CD14-positive monocyte (primary cell): Measurements from ENCODE around the gene EARS2. TPM values are rescaled to one million over a fixed set of nuclear protein-coding genes. Genes with fewer than 3 reads are reported as not detected.
A peak's percentile ranks its signal among the peaks of the same experiment; 100 is the strongest.

ENCODE experiments used
- DNase-seq, 3 donors: peaks; one replicate each; pipeline ENCODE4 v3.0.0-alpha.2; 2011 to 2022
- H2AFZ ChIP-seq: 2 replicates; pipeline ENCODE4 v1.6.0; 2012; ENCODE audit warnings: mild to moderate bottlenecking, low read depth, low read length, inconsistent platforms; ENCODE audit not compliant: insufficient read depth, poor library complexity, severe bottlenecking
- H3K27ac ChIP-seq, 2 donors: 1 replicate in 1 of 2; 2 replicates in 1 of 2; pipeline ENCODE4 v1.5.1; 2012 to 2013; ENCODE audit warnings: low read length in 2 of 2, control low read depth in 1 of 2, inconsistent platforms in 1 of 2, low read depth in 1 of 2, mild to moderate bottlenecking in 1 of 2
- H3K27me3 ChIP-seq, 2 donors: one replicate each; pipeline versions ENCODE4 v1.6.0 to v1.6.1; 2011 to 2013; ENCODE audit warnings: low read length in 2 of 2; ENCODE audit not compliant: control insufficient read depth in 2 of 2, insufficient read depth in 2 of 2
- H3K36me3 ChIP-seq, 2 donors: replicated peaks in 1 of 2; 1 replicate in 1 of 2; 2 replicates in 1 of 2; pipeline versions ENCODE4 v1.5.1 to v1.6.1; 2012 to 2013; ENCODE audit warnings: low read length in 2 of 2, control low read depth in 1 of 2, inconsistent platforms in 1 of 2, mild to moderate bottlenecking in 1 of 2; ENCODE audit not compliant: insufficient read depth in 2 of 2, control insufficient read depth in 1 of 2
- H3K4me1 ChIP-seq, 2 donors: 1 replicate in 1 of 2; 2 replicates in 1 of 2; pipeline versions ENCODE4 v1.5.1 to v1.6.1; 2012 to 2013; ENCODE audit warnings: low read length in 2 of 2, control low read depth in 1 of 2, inconsistent platforms in 1 of 2, mild to moderate bottlenecking in 1 of 2, moderate library complexity in 1 of 2; ENCODE audit not compliant: insufficient read depth in 2 of 2, control insufficient read depth in 1 of 2
- H3K4me2 ChIP-seq: replicated peaks from 2 replicates; pipeline ENCODE3; 2012; ENCODE audit warnings: low read length, moderate library complexity, mild to moderate bottlenecking; ENCODE audit not compliant: poor library complexity, severe bottlenecking; ENCODE audit errors: extremely low read depth
- H3K4me3 ChIP-seq, 3 experiments: fragments of 200-600 bp in 1 of 3; sonication (generic) in 1 of 3; replicated peaks in 1 of 3; 1 replicate in 2 of 3; 2 replicates in 1 of 3; pipeline ENCODE4 v1.5.1; 2011 to 2013; ENCODE audit warnings: low read length in 3 of 3, mild to moderate bottlenecking in 3 of 3, control low read depth in 2 of 3, low read depth in 2 of 3, inconsistent platforms in 1 of 3, moderate library complexity in 1 of 3
- H3K79me2 ChIP-seq: 2 replicates; pipeline ENCODE4 v1.6.0; 2012; ENCODE audit warnings: mild to moderate bottlenecking, control low read depth, inconsistent platforms, low read length, moderate library complexity; ENCODE audit not compliant: insufficient read depth
- H3K9ac ChIP-seq: 2 replicates; pipeline ENCODE4 v1.6.0; 2017; ENCODE audit warnings: low read length, mild to moderate bottlenecking; ENCODE audit not compliant: insufficient read depth, poor library complexity, severe bottlenecking
- H3K9me3 ChIP-seq, 2 donors: replicated peaks in 1 of 2; 1 replicate in 1 of 2; 2 replicates in 1 of 2; pipeline versions ENCODE4 v1.5.1 to v1.6.1; 2012 to 2013; ENCODE audit warnings: low read length in 2 of 2, control low read depth in 1 of 2; ENCODE audit not compliant: control insufficient read depth in 1 of 2, insufficient read depth in 1 of 2
- H4K20me1 ChIP-seq: 2 replicates; pipeline ENCODE4 v1.6.0; 2012; ENCODE audit warnings: mild to moderate bottlenecking, low read length, control low read depth, moderate library complexity; ENCODE audit not compliant: insufficient read depth
- H3K27ac Mint-ChIP-seq, 7 donors: one replicate each; pipeline ENCODE4 v1.8.0; 2020; ENCODE audit warnings: mild to moderate bottlenecking in 7 of 7, mixed read lengths in 7 of 7, moderate library complexity in 6 of 7, inconsistent platforms in 2 of 7
- H3K27me3 Mint-ChIP-seq, 3 donors: one replicate each; pipeline ENCODE4 v1.8.0; 2021 to 2022; ENCODE audit warnings: low read depth in 3 of 3, mild to moderate bottlenecking in 3 of 3, mixed read lengths in 3 of 3, moderate library complexity in 3 of 3, inconsistent platforms in 1 of 3
- H3K36me3 Mint-ChIP-seq, 2 donors: one replicate each; pipeline ENCODE4 v1.8.0; 2020; ENCODE audit warnings: mixed read lengths in 2 of 2, inconsistent platforms in 1 of 2, mild to moderate bottlenecking in 1 of 2
- H3K4me1 Mint-ChIP-seq: one replicate; pipeline ENCODE4 v1.8.0; 2020; ENCODE audit warnings: mild to moderate bottlenecking, mixed read lengths
- H3K4me3 Mint-ChIP-seq, 2 donors: one replicate each; pipeline ENCODE4 v1.8.0; 2020; ENCODE audit warnings: mild to moderate bottlenecking in 2 of 2, mixed read lengths in 2 of 2, moderate library complexity in 1 of 2
- H3K9me3 Mint-ChIP-seq, 7 donors: one replicate each; pipeline ENCODE4 v1.8.0; 2020 to 2022; ENCODE audit warnings: mixed read lengths in 7 of 7, mild to moderate bottlenecking in 6 of 7, moderate library complexity in 6 of 7, inconsistent platforms in 2 of 7
- WGBS: methylation state at CpG from one replicate; pipeline ENCODE4 v1.1.5; 2013; ENCODE audit warnings: missing lambda C conversion rate; ENCODE audit not compliant: insufficient coverage; 5-methylcytosine and 5-hydroxymethylcytosine counted together
- intact Hi-C, 2 donors: fragments of 100-400 bp; cut with micrococcal nuclease; formaldehyde crosslinking; loops; one replicate each; pipeline versions ENCODE4 v1.15.0 to v1.15.1; 2023
- polyA plus RNA-seq, 3 donors: library from polyadenylated mRNA; depleted of rRNA in 1 of 3; unstranded in 2 of 3; stranded (reverse) in 1 of 3; fragments of 300-500 nt in 2 of 3; fragments of >200 nt in 1 of 3; fragmentation: Illumina TruSeq in 2 of 3; gene quantifications; 1 replicate in 2 of 3; 2 replicates in 1 of 3; pipeline ENCODE4 v1.2.3, GENCODE V29; 2012 to 2021
- TF ChIP-seq, protein P1 (sequence below): fragments of 200-600 bp; IDR thresholded peaks from one replicate; pipeline ENCODE4 v1.8.0; 2022; ENCODE audit warnings: antibody characterized with exemption, mild to moderate bottlenecking

Gene EARS2
- polyA plus RNA-seq, 3 donors = 2.9 to 4.7 (median 4.2) TPM

DNA sequence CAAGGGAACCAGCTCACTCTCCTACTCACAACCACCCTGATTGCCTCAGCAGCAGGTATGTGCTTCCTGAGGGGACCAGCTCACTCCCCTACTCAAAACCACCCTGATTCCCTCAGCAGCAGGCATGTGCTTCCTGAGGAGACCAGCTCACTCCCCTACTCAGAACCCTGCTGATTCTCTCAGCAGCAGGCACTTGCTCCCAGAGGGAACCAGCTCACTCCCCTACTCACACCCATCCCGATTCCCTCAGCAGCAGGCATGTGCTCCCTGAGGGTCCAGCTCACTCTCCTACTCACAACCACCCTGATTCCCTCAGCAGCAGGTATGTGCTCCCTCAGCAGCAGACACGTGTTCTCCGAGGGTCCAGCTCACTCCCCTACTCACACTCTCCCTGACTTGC, 78.0 kb downstream of the EARS2 start:
- no peaks in the 10 kb centered on the region for H4K20me1 ChIP-seq
- H3K36me3 ChIP-seq = peaks cover 91 to 99% of the 10 kb centered on the region in 2 donors
- H3K27me3 ChIP-seq = no peaks in the 10 kb centered on the region
- TF ChIP-seq, protein P1, sequence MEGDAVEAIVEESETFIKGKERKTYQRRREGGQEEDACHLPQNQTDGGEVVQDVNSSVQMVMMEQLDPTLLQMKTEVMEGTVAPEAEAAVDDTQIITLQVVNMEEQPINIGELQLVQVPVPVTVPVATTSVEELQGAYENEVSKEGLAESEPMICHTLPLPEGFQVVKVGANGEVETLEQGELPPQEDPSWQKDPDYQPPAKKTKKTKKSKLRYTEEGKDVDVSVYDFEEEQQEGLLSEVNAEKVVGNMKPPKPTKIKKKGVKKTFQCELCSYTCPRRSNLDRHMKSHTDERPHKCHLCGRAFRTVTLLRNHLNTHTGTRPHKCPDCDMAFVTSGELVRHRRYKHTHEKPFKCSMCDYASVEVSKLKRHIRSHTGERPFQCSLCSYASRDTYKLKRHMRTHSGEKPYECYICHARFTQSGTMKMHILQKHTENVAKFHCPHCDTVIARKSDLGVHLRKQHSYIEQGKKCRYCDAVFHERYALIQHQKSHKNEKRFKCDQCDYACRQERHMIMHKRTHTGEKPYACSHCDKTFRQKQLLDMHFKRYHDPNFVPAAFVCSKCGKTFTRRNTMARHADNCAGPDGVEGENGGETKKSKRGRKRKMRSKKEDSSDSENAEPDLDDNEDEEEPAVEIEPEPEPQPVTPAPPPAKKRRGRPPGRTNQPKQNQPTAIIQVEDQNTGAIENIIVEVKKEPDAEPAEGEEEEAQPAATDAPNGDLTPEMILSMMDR = no peak
- no peak overlapping the region for H3K4me3 ChIP-seq
- Mint-ChIP-seq H3K27me3 (peaks cover 0 to 2% (median 0%) of the 10 kb centered on the region in 3 donors), H3K4me3 (no peak overlapping the region), H3K4me1 (no peaks in the 10 kb centered on the region), H3K27ac (peak overlapping the region in 4 of 7 donors; percentile 7 to 48 (median 26)), H3K36me3 (peaks cover 85 to 100% of the 10 kb centered on the region in 2 donors), H3K9me3 (no peaks in the 10 kb centered on the region)
- H3K9ac ChIP-seq = no peak overlapping the region
- 100% methylated on average over 3 of the region's 3 CpGs for WGBS
- peaks cover 3% of the 10 kb centered on the region for H3K79me2 ChIP-seq
- no peak overlapping the region for H3K4me2 ChIP-seq
- H3K4me1 ChIP-seq = no peaks in the 10 kb centered on the region
- DNase-seq = no peak
- no peak overlapping the region for H2AFZ ChIP-seq
- intact Hi-C loops = no loop called here
- no peaks in the 10 kb centered on the region for H3K9me3 ChIP-seq
- H3K27ac ChIP-seq = no peak overlapping the region

DNA sequence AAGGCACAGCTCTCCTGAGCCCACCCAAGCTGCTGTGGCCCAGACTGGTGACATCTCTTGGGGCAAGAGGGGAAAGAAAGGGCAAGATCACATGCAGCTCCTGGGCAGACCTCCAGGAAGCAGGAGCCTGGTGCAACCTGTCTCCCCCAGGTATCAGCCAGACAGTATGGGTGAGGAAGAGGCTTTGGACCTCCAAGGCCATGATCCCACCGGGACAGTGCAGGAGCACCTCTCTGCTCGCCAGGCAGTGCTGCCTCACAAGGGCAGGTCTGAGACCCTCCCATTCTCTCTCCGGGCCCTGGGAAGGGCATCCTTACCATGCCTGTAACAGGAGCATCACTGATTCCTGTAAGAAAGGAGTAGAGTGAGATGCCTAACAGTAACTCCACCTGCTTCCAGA, 78.6 kb downstream of the EARS2 start:
- Mint-ChIP-seq H3K36me3 (peaks cover 91 to 100% of the 10 kb centered on the region in 2 donors), H3K4me1 (no peaks in the 10 kb centered on the region), H3K9me3 (no peaks in the 10 kb centered on the region), H3K27ac (peak overlapping the region in 2 of 7 donors; percentile 46 to 63), H3K27me3 (peaks cover 0 to 2% (median 0%) of the 10 kb centered on the region in 3 donors), H3K4me3 (no peak overlapping the region)
- WGBS = 100% methylated on average over 2 of the region's 3 CpGs
- H3K4me1 ChIP-seq = no peaks in the 10 kb centered on the region
- no peak overlapping the region for H2AFZ ChIP-seq
- H3K4me3 ChIP-seq = no peak overlapping the region
- H3K9ac ChIP-seq = no peak overlapping the region
- no peaks in the 10 kb centered on the region for H3K9me3 ChIP-seq
- TF ChIP-seq, protein P1 = no peak
- peaks cover 94 to 99% of the 10 kb centered on the region in 2 donors for H3K36me3 ChIP-seq
- intact Hi-C loops = no loop called here
- no peak for DNase-seq
- H3K27me3 ChIP-seq = no peaks in the 10 kb centered on the region
- no peak overlapping the region for H3K4me2 ChIP-seq
- H3K27ac ChIP-seq = peak overlapping the region in 1 of 2 donors; percentile 20
- H4K20me1 ChIP-seq = no peaks in the 10 kb centered on the region
- peaks cover 3% of the 10 kb centered on the region for H3K79me2 ChIP-seq
